ENCODE results near the gene WDPCP.

- TF ChIP-seq YY1 (IDR thresholded peaks at IDR 0.05; ENCODE audit: low read depth) (no peak), REST (IDR thresholded peaks at IDR 0.05; ENCODE audit: low read depth) (no peak), CEBPB (IDR thresholded peaks at IDR 0.05) (no peak), EP300 (IDR thresholded peaks at IDR 0.05; ENCODE audit: borderline replicate concordance) (no peak), FOXM1 (IDR thresholded peaks at IDR 0.05; ENCODE audit: borderline replicate concordance, low read depth) (no peak), RAD21 (IDR thresholded peaks at IDR 0.05; ENCODE audit: low read depth) (no peak), CREB1 (IDR thresholded peaks at IDR 0.05; ENCODE audit: low read depth) (no peak)
Observed at GRCh38 chr2:63118821-63119220, 469.5 kb downstream of the WDPCP start.

All from Ishikawa (cell line).